GM21737 (cell line): Measurements from ENCODE around the gene VWA5B2.

Source experiments
- ATAC-seq: cut with Tn5 transposase; IDR thresholded peaks from one replicate; pipeline ENCODE4 v1.9.1; 2021; ENCODE audit warnings: mild to moderate bottlenecking, moderate library complexity; ENCODE audit not compliant: unreplicated experiment

VWA5B2 gene

GRCh38 chr3:184222521-184222920 lies 6.9 kb upstream of the VWA5B2 start:
- no peak for ATAC-seq

- no peak for ATAC-seq
Measured at GRCh38 chr3:184223946-184224345, 5.4 kb upstream of the VWA5B2 start.

- ATAC-seq, result no peak
Measured at GRCh38 chr3:184227481-184227935, 1.9 kb upstream of the VWA5B2 start.

- no peak for ATAC-seq
Measured at GRCh38 chr3:184228376-184229137, 828 bp upstream of the VWA5B2 start.

GRCh38 chr3:184230081-184230602 lies 757 bp downstream of the VWA5B2 start:
- no peak for ATAC-seq

- ATAC-seq, result no peak
Measured at GRCh38 chr3:184230603-184231528, 1.5 kb downstream of the VWA5B2 start.

GRCh38 chr3:184231671-184232070 lies 2.3 kb downstream of the VWA5B2 start:
- no peak for ATAC-seq

GRCh38 chr3:184233127-184233843 lies 3.9 kb downstream of the VWA5B2 start:
- ATAC-seq, result no peak

GRCh38 chr3:184234224-184234623 lies 4.8 kb downstream of the VWA5B2 start:
- ATAC-seq, result no peak

- no peak for ATAC-seq
Measured at GRCh38 chr3:184234671-184235380, 5.4 kb downstream of the VWA5B2 start.

- ATAC-seq, result no peak
Measured at GRCh38 chr3:184235381-184236032, 6.1 kb downstream of the VWA5B2 start.

- ATAC-seq, result no peak
Measured at GRCh38 chr3:184236033-184236410, 6.6 kb downstream of the VWA5B2 start.

GRCh38 chr3:184236636-184237035 lies 7.3 kb downstream of the VWA5B2 start:
- ATAC-seq, result no peak

GRCh38 chr3:184237211-184237610 lies 7.8 kb downstream of the VWA5B2 start:
- no peak for ATAC-seq

GRCh38 chr3:184237807-184238206 lies 8.4 kb downstream of the VWA5B2 start:
- no peak for ATAC-seq

GRCh38 chr3:184238246-184238818 lies 8.9 kb downstream of the VWA5B2 start:
- no peak for ATAC-seq

- ATAC-seq, result no peak
Measured at GRCh38 chr3:184239221-184239620, 9.8 kb downstream of the VWA5B2 start.

GRCh38 chr3:184239708-184240107 lies 10.3 kb downstream of the VWA5B2 start:
- no peak for ATAC-seq

- ATAC-seq, result no peak
Measured at GRCh38 chr3:184240384-184241140, 11.2 kb downstream of the VWA5B2 start.
